Measurements from ENCODE around the gene DACH1.

DNA sequence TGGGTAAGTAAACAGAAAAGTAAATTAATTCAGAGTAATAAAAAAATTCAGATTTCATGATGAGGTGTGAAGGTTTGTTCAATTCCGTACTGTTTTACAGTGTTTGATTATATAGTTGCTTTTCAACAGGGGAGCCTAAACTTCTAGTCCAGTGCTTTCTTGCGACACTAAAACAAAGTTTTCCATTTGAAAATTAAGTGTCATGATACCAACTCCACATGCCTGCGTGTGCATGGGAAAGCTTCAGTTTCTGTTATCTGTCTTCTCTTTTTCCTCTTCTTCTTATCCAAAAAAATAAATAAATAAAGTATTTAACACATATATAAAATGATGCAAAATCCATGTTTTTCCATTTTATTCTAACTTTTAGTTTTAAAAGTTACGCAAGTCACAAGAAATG is 165.3 kb downstream of the DACH1 start:
- TF ChIP-seq EZH2 (IDR thresholded peaks at IDR 0.05): no peak
- TF ChIP-seq POLR2AphosphoS5 (IDR thresholded peaks at IDR 0.05; ENCODE audit: borderline replicate concordance, low read depth, low read length): no peak
